ENCODE results near the gene EYS. TPM values are rescaled to one million over a fixed set of nuclear protein-coding genes. Genes with fewer than 3 reads are reported as not detected.

The EYS gene
- total RNA-seq, 1 experiment from 2014 or later = not detected

GRCh38 chr6:63675138-63675537, 2031.9 kb downstream of the EYS start:
- H4K20me1 ChIP-seq (ENCODE audit: control insufficient read depth, insufficient read depth, insufficient read length) = no peaks in the 10 kb centered on the region
- Mint-ChIP-seq H3K9me3 (no peaks in the 10 kb centered on the region), H3K36me3 (ENCODE audit: insufficient read depth in 1 of 3, low read depth in 3 of 3) (peaks cover 2 to 14% (median 11%) of the 10 kb centered on the region in 3 experiments; a peak in 6 of 7 replicates), H3K27me3 (ENCODE audit: low read depth) (no peaks in the 10 kb centered on the region), H3K4me1 (peaks cover 11 to 13% of the 10 kb centered on the region in 2 experiments), H3K27ac (no peak overlapping the region), H3K4me3 (no peak overlapping the region)
- H3K27ac ChIP-seq (ENCODE audit: insufficient read length, low read depth, low read length) = no peak overlapping the region
- H3K56ac ChIP-seq (ENCODE audit: insufficient read length, low read depth, low read length) = no peak overlapping the region
- no peak overlapping the region for H4K91ac ChIP-seq (ENCODE audit: insufficient read length, low read depth, low read length)
- H2AK5ac ChIP-seq (ENCODE audit: insufficient read length, low read length) = no peak overlapping the region
- H2BK20ac ChIP-seq (ENCODE audit: low read depth, low read length, poor library complexity, severe bottlenecking) = no peak overlapping the region
- H3K4me1 ChIP-seq (ENCODE audit: insufficient read depth, low read length) = peaks cover 4% of the 10 kb centered on the region; the same call in 1 of the 2 replicates
- no peak overlapping the region for H3K9ac ChIP-seq (ENCODE audit: extremely low read depth, insufficient read length, low read length)
- H2BK120ac ChIP-seq (ENCODE audit: low read depth, low read length, poor library complexity, severe bottlenecking) = no peak overlapping the region
- H2AFZ ChIP-seq (ENCODE audit: low read length) = no peak overlapping the region
- H3K18ac ChIP-seq (ENCODE audit: insufficient read length, low read depth, low read length) = no peak overlapping the region
- no peak overlapping the region for H3K23ac ChIP-seq (ENCODE audit: insufficient read length, low read depth, low read length)
- H3K4me2 ChIP-seq (ENCODE audit: insufficient read depth, insufficient read length, low read length) = no peak overlapping the region
- TF ChIP-seq CTCF (conservative IDR thresholded peaks at IDR 0.05) = no peak
- DNase-seq = no peak
- H3K14ac ChIP-seq (ENCODE audit: insufficient read depth, low read length) = no peak overlapping the region
- H3K79me2 ChIP-seq (ENCODE audit: insufficient read depth, low read length) = peaks cover 24% of the 10 kb centered on the region; the same call in 1 of the 2 replicates
- H2BK5ac ChIP-seq (ENCODE audit: insufficient read length, low read length) = no peak overlapping the region
- peaks cover 4% of the 10 kb centered on the region for H3K79me1 ChIP-seq (ENCODE audit: insufficient read depth, low read depth, low read length, poor library complexity, severe bottlenecking)
- no peak overlapping the region for H2BK12ac ChIP-seq (ENCODE audit: insufficient read length, low read depth, low read length)
- no peak overlapping the region for H3T11ph ChIP-seq (ENCODE audit: low read length)
- H4K5ac ChIP-seq (ENCODE audit: insufficient read length, low read depth, low read length) = no peak overlapping the region
- no peak overlapping the region for H3K4ac ChIP-seq (ENCODE audit: low read depth, low read length)
- no CpG with 5 or more reads among the region's 1 CpG for WGBS (ENCODE audit: extremely low coverage, insufficient read length, low lambda C conversion rate)
- H3K9me3 ChIP-seq (ENCODE audit: control insufficient read depth, low read depth, low read length) = no peaks in the 10 kb centered on the region
- H2BK15ac ChIP-seq (ENCODE audit: low read depth, low read length) = no peak overlapping the region
- H3K27me3 ChIP-seq (ENCODE audit: insufficient read depth, low read length) = no peaks in the 10 kb centered on the region
- no peaks in the 10 kb centered on the region for H3K23me2 ChIP-seq (ENCODE audit: insufficient read length, low read depth, low read length, poor library complexity, severe bottlenecking)
- H4K8ac ChIP-seq (replicated peaks; ENCODE audit: insufficient read length, low read depth, low read length) = no peak overlapping the region
